ENCODE results near the gene AP4E1.

- TF ChIP-seq CTCF (IDR thresholded peaks at IDR 0.05; ENCODE audit: insufficient read depth, low read length, poor library complexity, severe bottlenecking) (no peak), EZH2phosphoT487 (conservative IDR thresholded peaks at IDR 0.05; ENCODE audit: low read length) (no peak)
Observed at GRCh38 chr15:50930792-50931191, 22.3 kb downstream of the AP4E1 start.

Measured in SU-DHL-6 (cell line).